IMR-90 (cell line): ENCODE results near the gene KCNJ10.

Experiments used
- FOS ChIP-seq: fragments of 150-350 bp; IDR thresholded peaks from 2 replicates; pipeline ENCODE4 v1.6.1; 2016; ENCODE audit warnings: low read depth, low read length
- RCOR1 ChIP-seq: IDR thresholded peaks from 2 replicates; pipeline ENCODE4 v1.6.1; 2012; ENCODE audit warnings: mild to moderate bottlenecking, low read length, improper control_type of control experiment; ENCODE audit not compliant: insufficient replicate concordance
- TF ChIP-seq, protein P1 (sequence below): conservative IDR thresholded peaks from 2 replicates; pipeline ENCODE4 v1.5.1; 2012; ENCODE audit warnings: mild to moderate bottlenecking, low read depth, low read length, improper control_type of control experiment

DNA sequence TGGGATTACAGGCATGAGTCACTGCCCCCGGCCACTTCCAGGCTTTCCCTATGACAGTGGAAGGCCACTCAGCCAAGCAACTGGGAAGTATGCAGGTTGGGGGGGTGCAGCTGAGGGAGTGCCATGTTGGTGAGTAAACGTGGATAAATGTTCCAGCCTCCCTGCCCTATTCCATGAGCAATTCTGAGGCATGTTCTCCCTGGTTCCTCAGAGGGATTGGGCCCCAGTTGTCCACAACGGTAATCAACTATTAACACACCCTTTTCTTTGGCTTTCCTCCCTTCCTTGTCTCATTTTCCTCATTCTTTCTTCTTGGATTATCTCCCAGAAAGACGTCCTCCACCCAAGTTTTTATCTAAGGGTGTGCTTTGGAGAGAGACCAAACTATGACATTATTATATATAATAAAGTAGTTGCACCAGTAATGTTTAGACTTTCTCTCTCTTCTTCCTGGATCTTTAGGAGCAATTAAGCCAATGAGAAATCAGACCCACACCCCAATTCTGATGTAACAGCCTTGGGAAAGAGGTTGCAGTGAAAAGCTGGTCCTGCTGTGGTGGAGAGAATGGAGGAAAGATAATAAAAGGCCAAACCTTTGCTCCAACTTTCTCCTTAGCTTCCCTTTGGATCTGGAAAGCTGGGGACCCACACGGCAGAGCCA, 109.1 kb downstream of the KCNJ10 start:
- TF ChIP-seq RCOR1: no peak
- TF ChIP-seq, protein P1, sequence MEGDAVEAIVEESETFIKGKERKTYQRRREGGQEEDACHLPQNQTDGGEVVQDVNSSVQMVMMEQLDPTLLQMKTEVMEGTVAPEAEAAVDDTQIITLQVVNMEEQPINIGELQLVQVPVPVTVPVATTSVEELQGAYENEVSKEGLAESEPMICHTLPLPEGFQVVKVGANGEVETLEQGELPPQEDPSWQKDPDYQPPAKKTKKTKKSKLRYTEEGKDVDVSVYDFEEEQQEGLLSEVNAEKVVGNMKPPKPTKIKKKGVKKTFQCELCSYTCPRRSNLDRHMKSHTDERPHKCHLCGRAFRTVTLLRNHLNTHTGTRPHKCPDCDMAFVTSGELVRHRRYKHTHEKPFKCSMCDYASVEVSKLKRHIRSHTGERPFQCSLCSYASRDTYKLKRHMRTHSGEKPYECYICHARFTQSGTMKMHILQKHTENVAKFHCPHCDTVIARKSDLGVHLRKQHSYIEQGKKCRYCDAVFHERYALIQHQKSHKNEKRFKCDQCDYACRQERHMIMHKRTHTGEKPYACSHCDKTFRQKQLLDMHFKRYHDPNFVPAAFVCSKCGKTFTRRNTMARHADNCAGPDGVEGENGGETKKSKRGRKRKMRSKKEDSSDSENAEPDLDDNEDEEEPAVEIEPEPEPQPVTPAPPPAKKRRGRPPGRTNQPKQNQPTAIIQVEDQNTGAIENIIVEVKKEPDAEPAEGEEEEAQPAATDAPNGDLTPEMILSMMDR: no peak
- TF ChIP-seq FOS: no peak
